NCI-H1105 treated with DMSO at 0.1 percent for 48 hours (cell line): ENCODE results near the gene CRACDL.
"Not testable (repeated sequence)": the region's sequence is repeated elsewhere in the genome, so short reads cannot be mapped to it uniquely, and the experiment has no call there.

ENCODE experiments used
- DNase-seq: peaks from one replicate; lab custom pipeline; 2025; lab: John Stamatoyannopoulos, UW

CRACDL gene

DNA sequence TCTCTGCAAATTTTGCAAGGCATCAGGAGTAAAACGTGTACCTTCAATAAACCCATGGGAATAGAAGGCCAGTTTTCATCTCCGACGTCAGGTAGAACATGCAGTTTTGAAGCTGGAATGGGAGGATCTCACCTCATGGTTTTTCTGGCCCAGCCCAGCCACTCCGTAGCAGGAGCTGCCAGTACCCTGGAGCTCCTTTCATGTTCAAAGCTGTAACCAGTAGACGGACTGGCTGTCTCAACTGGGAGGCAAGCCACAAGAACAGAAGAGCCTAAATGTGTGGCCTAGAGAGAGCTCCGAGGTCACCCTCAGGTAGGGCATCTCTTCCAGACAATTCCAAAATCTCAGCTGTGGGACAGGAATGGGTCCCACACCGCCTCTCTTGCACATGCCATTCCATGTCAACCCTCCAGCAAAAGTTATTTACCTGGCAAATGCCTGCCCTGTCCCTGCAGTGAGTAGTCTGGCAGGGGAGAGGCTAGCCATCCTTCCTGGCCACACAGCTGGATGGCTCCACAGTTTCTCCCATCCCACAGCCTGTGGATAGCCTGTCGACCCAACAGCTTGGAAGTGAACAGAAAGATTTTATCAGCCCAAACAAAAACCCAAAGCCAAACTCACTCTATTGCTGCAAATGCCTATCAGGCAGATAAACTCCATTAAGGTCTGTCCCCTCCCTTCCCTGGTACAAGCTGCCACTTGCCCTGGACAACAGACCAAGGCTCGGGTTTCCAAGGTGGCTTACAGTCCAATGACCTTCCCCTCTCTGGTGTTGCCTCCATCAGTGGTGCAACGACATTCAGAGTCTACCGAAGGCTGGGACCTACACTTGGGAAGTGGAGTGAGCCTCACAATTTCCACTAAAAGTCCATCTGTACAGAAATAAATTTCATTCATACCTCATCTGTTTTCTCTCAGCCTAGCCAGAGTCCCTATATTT, 27.8 kb downstream of the CRACDL start:
- peak; percentile 78 for DNase-seq

DNA sequence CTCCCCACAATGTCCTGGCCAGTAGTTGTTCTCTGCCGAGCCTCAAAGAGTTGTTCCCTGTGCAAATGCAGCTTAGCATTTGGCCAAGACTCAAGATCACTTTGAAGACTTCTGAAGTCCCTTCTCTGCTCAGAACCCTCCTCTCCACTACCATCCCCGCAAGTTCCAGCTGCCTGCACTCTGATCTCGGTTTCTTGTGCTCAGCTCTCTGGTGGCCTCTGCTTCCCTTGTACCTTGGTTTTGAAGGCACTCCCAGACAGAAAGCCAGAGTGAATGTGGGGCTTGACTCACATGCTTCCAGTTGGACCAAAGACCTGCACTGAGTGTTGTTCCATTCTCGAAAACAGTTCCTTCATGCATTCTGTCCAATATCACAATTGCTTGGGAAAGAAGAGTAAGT, 28.6 kb downstream of the CRACDL start:
- no peak for DNase-seq

GRCh38 chr2:98903767-98904485, 32.1 kb downstream of the CRACDL start:
- DNase-seq = no peak

GRCh38 chr2:98903064-98903355, 33.0 kb downstream of the CRACDL start:
- DNase-seq = no peak

DNA sequence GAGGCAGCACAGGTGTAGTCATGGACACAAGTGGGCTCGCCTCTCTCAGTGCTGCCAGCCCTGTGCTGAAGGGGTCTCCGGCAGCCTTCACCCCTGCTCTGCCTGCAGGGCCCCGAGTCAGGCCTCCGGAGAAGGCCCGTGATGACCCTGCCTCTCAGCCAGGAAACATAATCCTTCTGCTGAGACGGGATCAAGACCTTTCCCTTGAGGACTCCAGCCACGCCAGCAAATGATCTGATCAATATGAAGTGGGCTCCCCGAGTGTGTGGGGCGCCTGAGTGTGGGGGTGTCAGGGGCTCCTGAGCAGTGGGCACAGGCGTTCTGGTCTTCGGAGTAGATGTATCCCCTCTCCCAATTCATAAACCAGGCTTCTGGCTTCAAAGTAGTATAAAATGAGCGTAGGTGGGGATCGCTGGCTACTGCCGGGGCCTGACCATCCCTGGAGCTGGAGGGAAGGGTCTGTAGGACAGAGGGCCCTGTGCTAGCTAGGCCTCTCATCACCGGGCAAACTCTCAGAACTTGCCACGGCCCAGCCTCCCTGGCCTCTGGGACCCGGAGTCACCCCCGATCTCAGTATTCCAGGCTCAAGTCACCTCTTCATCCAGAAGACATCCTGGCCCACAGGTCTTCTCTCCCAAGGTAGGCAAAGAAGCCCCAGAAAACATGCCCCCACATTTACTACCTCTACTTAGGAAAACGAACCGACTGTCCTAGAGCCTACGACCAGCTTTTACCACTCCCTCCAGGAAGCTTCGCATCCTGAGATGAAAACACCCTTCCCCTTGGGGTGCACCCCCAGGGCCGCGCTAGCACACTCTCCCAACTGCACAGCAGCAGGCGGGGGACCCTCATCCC, 33.6 kb downstream of the CRACDL start:
- DNase-seq = no peak

DNA sequence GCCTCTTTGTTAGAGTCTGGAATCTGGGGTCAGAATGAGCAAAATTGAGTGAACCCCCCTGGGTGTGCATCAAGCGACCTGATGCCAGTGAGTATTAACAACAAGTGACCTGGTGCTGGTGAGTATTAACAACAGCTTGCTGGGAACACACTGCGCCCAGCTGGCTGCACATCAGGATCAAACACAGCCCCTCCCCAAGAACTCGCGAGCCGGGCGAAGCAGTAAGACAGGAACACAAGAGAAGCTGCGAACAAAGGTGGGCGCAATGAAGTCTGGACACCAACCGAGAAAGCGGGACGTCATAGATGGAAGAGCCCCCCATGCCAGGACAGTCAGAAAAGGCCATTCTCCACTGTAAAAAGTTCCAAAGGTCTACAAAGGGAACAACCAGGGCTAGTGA, 34.3 kb downstream of the CRACDL start:
- no peak for DNase-seq

DNA sequence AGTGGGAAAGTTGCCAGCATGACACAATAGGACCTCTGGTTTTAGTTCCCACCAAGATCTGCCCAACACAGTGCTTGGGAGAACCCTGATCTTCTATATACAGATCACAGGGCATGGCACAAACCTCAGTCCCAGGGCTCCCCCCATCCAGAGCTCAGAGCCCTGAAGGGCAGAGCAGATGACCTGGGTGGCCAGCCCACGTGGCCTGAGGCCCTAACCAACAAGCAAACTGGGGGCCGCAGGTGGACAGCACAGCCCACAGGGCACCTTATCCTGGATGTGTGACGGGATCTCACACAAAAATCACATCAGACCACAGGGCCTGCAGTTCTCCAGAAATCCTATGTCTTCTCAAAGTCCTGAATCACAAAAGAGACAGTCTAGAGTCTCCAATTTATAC, 34.7 kb downstream of the CRACDL start:
- no peak for DNase-seq

DNA sequence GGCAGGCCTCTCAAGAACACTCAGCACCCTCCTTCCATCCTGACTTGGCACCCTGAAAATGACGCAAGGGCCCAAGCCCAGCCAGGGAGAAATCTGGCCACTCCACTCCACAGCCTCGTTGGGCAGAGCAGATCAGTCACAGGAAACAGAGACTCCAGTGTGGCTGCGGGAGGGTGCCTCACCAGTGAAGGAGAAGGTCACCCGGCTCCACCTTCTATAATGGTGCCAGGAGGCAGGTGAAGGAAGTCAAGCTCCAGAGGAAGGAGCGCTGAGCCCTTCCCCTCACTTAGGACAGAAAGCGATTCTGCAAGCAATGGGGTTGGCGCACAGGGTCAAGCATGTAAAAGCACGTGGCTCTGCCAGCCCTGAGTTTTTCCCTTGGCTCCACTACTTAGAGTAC, 35.3 kb downstream of the CRACDL start:
- DNase-seq = no peak

DNA sequence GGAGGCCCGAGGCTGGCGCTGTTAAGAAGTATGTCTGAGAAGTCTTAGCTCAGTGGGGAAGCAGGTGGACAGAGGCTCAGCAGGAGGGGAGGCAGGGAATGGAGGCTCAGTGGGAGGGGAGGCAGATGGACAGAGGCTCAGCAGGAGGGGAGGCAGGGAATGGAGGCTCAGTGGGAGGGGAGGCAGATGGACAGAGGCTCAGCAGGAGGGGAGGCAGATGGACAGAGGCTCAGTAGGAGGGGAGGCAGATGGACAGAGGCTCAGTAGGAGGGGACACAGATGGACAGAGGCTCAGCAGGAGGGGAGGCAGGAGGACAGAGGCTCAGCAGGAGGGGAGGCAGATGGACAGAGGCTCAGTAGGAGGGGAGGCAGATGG, 36.3 kb downstream of the CRACDL start:
- not testable (repeated sequence) for DNase-seq

DNA sequence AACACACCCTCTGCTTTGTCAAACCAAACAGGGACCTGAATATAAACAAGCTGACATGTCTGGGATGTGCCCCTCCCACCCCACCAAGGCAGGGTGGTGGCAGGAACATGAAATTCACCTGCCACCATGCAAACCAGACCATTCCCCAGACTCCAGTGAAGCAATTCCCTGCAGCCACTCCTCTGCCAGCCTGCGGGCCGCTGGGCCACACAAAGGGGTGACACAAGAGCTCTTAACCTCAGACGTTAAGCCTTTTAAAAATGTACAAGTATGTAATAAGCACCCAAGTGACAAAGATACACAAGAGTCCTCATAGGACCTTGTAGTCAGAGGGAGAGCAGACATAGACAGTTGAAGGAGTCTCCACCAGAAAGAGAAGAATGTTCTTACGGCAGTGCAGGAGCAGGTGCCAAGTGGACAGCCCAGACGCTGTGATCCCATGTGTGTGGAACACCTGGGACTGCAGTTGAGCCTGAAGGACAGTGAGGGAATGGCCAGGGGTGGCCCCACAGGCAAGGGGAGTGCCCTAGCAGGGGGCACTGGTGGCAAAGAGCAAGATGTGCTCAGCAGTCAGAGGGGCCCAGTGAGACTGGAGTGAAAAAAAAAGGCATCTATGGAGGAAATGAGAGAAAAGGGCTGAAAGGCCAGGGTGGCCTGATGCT, 36.9 kb downstream of the CRACDL start:
- no peak for DNase-seq

GRCh38 chr2:98898423-98898841, 37.6 kb downstream of the CRACDL start:
- DNase-seq = no peak

DNA sequence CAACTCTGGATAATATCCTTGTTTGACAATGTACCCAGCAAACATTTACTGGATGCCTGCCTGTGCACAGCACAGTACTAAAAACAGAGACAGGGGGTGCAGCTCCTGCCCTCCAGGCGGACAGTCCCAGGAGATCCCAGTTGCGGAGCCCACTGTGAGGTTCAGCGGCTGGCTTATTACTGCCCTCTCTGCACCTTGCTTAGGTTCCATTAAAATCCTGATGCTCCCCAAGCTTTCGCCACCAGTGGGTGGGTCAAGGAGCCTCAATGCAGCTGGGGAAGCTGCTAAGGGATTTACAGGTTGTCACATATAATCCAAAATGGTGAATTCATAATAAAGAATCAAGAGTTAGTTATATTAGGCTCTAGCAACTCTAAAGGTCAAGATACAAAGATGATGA, 38.3 kb downstream of the CRACDL start:
- no peak for DNase-seq

DNA sequence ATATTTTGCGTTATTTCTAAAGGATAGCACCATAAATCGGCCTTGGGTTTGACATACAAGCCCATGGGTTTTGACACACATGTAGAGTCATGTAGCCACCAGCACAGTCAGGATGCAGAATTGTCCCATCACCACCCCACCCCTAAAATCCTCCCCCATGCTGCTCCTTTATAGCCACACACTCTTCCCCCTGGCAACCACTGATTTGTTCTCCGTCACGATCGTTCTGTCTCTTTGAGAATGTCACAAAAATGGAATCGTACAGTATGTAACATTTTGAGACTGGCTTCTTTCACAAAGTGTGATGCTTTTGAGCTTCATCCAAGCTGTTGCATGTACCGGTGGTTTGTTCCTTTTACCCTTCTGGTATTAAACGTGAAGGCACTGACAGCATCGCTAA, 39.1 kb downstream of the CRACDL start:
- no peak for DNase-seq

DNA sequence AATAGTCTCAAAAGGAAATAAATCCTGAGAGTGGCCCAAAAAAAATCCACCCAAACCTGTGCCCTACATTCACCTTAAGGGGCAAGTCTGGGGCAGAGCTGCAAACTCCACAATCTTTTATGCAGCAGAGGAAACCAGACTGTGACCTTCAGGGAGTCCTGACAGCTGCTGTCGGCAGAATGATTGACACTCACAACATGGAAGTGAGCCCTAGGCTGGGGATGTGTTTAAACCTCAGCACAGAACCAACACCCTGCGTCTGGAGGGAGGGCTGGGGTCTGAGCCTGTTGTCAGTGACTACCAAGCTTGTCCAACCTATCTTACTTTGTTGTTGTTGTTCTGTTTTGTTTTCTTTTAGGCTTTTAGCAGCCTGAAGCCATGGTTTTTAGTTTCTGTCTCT, 39.6 kb downstream of the CRACDL start:
- no peak for DNase-seq

DNA sequence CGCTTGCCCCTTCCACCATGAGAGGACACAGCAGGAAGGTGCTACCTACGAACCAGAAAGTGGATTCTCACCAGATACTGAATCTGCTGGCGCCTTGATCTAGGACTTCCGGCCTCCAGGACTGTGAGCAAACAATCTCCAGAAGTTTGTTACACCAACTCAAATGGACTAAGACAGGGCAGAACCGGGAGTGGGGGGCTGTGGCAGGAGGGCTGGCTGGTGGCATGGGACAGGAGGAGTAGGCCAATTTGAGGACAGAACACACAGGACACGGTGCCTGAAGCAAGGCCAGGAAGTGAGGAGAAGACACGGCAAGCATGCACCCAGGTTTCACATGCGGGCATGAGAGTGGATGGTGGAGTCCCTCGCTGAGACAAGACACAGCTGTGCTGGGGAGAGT, 40.1 kb downstream of the CRACDL start:
- DNase-seq = no peak

GRCh38 chr2:98895221-98895620, 40.8 kb downstream of the CRACDL start:
- no peak for DNase-seq

DNA sequence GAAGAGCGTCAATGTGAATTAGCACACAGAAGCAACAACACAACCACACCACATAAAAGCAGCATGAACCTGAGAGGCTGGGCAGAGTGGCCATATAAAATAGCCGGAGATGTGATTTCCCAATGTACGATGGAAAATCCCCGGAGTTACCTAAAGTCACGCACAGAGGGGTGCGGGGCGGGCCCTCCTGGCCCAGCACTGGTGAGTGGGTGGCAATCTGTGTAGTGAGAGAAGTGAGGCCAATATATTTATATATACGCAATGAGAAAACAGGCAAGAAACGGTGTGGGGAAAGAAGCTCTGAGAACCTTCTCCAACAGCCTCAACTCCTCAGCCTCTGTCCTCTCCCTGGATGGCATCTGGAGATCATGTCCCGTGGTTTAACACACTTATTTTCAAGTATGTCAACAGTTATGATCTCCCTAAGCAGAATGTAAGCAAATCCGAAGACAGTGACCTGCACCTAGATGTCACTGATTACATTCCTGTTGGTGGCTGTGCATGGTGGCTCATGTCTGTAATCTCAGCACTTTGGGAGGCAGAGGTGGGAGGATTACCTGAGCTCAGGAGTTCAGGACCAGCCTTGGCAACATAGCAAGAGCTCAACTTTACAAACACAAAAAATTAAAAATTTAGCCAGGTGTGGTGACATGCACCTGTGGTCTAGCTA, 41.6 kb downstream of the CRACDL start:
- DNase-seq = no peak

DNA sequence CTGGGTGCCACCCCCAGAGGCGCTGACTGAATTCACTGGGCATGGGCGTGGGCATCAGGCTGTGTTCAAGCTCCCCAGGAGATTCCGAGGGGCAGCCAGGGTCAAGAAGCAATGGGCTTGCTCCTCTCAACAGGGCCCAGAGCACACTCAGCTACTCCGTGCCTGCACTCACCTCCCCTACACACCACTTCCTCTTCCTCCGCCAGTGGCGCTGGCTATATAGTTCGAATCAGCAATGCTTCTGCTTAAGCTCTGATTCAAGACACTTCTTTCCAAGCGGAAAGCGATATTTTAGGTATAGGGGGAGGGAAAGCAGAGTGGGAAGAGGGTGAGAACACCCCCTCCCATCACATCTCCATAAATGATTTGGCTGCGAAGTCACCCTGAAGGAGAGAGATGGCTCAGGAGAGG, 42.1 kb downstream of the CRACDL start:
- DNase-seq = no peak

GRCh38 chr2:98892871-98893270, 43.2 kb downstream of the CRACDL start:
- DNase-seq = no peak

GRCh38 chr2:98891591-98891990, 44.4 kb downstream of the CRACDL start:
- no peak for DNase-seq

DNA sequence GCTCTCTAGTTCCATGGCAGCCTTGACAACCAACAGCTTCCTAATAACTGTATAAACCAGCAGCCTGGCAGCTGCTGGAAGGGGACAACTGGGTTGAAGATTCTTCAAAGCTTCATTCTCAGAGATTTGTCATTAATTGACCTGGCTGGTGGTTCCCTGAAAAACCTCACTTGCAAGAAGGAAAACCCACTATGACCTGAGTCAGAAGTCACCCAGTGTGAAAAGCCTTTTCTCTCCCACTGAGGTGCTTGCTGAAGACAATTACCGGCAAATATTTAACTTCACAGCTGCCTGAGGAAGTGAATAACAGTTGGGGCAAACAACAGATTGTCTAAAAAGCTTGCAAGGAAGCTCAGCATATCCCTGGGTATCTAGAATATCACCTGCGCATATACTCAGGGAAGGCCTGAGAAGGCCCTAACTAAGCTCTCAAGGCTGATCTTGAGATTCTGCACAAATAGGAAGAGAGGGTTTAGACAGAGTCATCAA, 49.9 kb downstream of the CRACDL start:
- DNase-seq = no peak
